ENCODE data around the gene NLRP9.

Gene NLRP9

DNA sequence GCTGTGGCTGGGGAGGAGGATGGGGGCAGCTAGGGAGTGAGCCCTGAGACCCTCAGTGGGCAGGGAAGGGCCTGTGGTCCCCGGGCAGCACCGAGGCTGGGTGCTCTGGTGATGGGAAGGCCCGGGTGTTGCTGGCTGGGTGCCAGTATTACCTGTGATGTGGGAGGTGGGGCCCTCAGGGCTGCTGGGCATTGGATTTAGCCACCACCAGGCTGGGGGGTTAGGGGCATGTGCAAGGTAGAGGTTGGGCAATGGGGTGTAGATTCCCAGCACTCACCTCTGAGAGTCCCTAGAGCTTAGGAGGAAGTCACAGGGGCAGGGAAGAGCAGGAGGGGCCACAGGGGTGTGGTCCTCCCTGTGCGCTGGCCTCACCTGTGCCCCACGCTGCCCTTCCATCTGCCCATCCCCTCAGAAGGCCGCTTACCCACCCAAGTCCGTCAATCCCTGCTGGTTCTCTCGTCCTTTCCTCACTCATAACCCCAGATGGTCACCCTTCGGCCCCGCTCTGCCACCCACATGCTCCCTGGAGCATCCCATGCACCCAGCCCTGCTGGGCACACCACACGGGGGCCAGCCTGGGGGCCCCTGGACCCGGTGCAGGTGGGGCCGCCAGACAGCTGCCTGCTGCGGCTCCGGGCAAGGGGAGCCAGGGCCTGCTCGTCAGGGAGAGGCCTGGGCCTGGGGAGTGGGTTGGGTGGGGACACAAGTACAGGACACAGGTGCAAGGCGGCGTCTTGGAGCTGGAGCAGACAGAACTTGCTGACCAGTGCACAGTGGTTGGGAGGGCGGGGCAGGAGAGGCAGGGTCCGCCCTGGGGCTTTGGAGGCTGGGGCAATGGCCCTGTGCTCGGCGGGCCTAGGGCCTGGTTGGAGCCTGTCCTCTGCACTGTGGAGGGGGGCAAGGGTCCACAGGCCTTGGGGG lies 50.7 kb downstream of the NLRP9 start:
- H3K27me3 ChIP-seq, result no peaks in the 10 kb centered on the region
- H3K36me3 ChIP-seq, result peaks cover 56 to 100% (median 97%) of the 10 kb centered on the region in 3 donors
- H3K9me3 ChIP-seq, result no peaks in the 10 kb centered on the region
- H3K4me1 ChIP-seq, result no peaks in the 10 kb centered on the region
- intact Hi-C loops (cut with DNase I; ENCODE audit: low total_unique reads), result no loop called here
- TF ChIP-seq, protein P1, sequence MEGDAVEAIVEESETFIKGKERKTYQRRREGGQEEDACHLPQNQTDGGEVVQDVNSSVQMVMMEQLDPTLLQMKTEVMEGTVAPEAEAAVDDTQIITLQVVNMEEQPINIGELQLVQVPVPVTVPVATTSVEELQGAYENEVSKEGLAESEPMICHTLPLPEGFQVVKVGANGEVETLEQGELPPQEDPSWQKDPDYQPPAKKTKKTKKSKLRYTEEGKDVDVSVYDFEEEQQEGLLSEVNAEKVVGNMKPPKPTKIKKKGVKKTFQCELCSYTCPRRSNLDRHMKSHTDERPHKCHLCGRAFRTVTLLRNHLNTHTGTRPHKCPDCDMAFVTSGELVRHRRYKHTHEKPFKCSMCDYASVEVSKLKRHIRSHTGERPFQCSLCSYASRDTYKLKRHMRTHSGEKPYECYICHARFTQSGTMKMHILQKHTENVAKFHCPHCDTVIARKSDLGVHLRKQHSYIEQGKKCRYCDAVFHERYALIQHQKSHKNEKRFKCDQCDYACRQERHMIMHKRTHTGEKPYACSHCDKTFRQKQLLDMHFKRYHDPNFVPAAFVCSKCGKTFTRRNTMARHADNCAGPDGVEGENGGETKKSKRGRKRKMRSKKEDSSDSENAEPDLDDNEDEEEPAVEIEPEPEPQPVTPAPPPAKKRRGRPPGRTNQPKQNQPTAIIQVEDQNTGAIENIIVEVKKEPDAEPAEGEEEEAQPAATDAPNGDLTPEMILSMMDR (IDR thresholded peaks at IDR 0.05), result no peak
- no peak overlapping the region for H3K4me3 ChIP-seq
- no peak for DNase-seq
- H3K27ac ChIP-seq, result no peak overlapping the region

DNA sequence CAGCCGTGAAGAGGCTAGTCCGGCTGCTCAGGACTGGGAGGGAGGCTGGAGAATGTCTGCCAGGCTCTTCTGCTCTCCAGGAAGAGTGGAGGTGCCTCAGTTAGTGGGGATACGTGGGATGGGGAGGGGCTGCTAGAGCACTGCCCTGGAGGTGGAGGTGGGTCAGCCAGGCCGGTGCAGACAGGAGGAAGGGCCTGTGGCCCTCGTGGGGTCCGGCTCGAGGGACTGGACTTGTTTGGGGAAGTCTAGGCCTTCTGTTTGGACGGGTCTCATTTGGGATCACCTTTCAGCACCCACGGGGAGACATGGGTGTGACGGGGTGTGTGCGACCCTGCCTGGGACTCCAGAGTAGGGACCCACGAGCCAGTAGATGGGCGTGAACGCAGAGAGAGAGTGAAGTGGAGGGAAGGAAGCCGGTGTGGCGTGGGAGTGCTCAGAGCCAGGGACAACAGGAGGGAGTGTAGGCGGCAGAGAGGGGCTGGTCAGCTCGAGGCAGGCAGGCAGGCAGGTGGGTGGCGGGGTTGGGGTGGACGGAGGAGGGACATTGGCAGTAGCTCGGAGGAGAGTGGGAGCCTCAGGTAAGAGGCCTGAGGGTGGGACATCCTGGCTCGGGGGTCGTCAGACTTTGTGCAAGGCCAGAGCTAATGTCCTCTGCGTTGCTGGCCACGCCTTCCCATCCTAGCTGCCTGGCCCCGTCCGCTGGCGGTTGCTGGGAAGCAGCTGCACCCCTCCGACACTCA lies 51.7 kb downstream of the NLRP9 start:
- Histone ChIP-seq H3K36me3 (peaks cover 59 to 98% (median 95%) of the 10 kb centered on the region in 3 donors), H3K27ac (no peak overlapping the region), H3K27me3 (no peaks in the 10 kb centered on the region), H3K9me3 (no peaks in the 10 kb centered on the region), H3K4me3 (no peak overlapping the region), H3K4me1 (no peaks in the 10 kb centered on the region)
- intact Hi-C loops (cut with DNase I; ENCODE audit: low total_unique reads), result no loop called here
- TF ChIP-seq, protein P1 (IDR thresholded peaks at IDR 0.05), result no peak
- no peak for DNase-seq

DNA sequence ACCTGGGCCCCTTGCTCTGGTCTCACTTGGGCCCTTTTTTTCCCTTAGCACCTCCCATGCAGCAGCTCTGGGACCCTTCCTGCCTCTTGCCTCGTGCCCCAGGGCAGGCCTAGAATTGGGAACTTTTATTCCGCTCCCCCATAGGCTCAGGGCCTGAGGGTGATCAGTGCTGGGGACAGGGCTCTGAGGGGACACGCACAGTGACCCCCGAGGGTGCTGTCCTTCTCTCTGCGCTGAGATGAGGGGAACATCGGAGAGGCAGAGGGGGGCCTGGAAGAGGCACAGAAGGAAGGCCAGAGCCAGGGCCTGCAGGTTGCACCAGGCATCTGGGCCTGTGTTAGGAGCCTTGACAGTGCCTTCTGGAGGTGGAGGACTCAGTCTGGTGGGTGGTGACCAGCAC lies 52.4 kb downstream of the NLRP9 start:
- DNase-seq, result no peak

DNA sequence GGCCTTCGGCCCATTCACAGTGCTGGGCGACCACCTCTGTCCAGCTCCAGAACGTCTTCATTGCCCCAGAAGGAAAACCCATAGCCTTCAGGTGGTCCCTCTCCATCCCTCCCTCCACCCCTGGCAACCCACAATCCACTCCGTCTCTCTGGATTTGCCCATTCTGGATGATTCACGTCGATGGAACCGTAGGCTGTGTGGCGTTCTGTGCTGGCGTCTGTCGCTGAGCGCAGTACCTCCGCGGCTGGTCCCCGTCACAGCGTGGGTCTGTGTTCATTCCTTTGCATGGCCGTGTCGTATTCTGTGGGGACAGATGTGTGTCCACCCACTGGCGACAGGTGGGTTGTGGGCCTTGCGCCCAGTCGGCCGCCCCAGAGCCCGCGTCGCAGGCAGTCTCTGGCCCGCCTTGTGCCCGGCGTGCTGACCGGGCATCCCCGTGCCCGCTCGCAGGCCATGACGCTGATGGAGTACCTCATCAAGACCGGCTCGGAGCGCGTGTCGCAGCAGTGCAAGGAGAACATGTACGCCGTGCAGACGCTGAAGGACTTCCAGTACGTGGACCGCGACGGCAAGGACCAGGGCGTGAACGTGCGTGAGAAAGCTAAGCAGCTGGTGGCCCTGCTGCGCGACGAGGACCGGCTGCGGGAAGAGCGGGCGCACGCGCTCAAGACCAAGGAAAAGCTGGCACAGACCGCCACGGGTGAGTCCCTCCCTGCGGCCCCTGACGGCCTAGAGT lies 53.1 kb downstream of the NLRP9 start:
- no peak for DNase-seq
- intact Hi-C loops (cut with DNase I; ENCODE audit: low total_unique reads), result no loop called here
- H3K36me3 ChIP-seq, result peaks cover 54 to 98% (median 93%) of the 10 kb centered on the region in 3 donors
- no peaks in the 10 kb centered on the region for H3K27me3 ChIP-seq
- TF ChIP-seq, protein P1 (IDR thresholded peaks at IDR 0.05), result no peak
- no peak overlapping the region for H3K27ac ChIP-seq
- H3K4me3 ChIP-seq, result no peak overlapping the region
- H3K9me3 ChIP-seq, result no peaks in the 10 kb centered on the region
- peaks cover 0 to 4% (median 0%) of the 10 kb centered on the region in 4 donors for H3K4me1 ChIP-seq

More for the DNA sequence above, 52.4 kb downstream of the NLRP9 start:
- TF ChIP-seq, protein P1 (IDR thresholded peaks at IDR 0.05), result no peak
- Histone ChIP-seq H3K4me1 (peaks cover 0 to 2% (median 0%) of the 10 kb centered on the region in 4 donors), H3K36me3 (peaks cover 60 to 98% (median 95%) of the 10 kb centered on the region in 3 donors), H3K4me3 (no peak overlapping the region), H3K27ac (no peak overlapping the region), H3K9me3 (no peaks in the 10 kb centered on the region), H3K27me3 (no peaks in the 10 kb centered on the region)
- intact Hi-C loops (cut with DNase I; ENCODE audit: low total_unique reads), result no loop called here

All from tibial artery (tissue), 4 donors.